NCI-H524 treated with DMSO at 0.1 percent for 48 hours (cell line): ENCODE results near the gene ADARB2.

Source experiments
- DNase-seq: peaks from one replicate; lab custom pipeline; 2025; lab: John Stamatoyannopoulos, UW

Gene ADARB2

DNA sequence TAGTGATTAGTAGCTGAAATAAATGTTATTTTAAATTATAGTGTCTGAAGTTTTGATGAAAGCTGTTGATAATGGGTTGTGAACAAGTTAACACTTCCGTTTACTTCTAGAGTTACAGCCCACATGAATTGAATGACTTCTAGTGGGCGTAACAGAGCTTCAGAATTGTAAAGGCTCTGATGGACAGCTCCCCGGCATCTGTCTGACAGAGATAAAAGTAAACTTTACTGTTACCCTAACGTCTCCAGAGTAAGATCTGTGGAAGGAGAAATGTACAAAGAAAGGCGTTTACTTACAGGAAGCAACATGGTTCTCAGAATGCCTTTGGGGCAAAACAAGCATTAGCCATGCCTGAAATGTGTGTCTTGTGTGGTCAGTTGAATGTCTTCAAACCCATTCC is 124.4 kb downstream of the ADARB2 start:
- DNase-seq, result no peak

DNA sequence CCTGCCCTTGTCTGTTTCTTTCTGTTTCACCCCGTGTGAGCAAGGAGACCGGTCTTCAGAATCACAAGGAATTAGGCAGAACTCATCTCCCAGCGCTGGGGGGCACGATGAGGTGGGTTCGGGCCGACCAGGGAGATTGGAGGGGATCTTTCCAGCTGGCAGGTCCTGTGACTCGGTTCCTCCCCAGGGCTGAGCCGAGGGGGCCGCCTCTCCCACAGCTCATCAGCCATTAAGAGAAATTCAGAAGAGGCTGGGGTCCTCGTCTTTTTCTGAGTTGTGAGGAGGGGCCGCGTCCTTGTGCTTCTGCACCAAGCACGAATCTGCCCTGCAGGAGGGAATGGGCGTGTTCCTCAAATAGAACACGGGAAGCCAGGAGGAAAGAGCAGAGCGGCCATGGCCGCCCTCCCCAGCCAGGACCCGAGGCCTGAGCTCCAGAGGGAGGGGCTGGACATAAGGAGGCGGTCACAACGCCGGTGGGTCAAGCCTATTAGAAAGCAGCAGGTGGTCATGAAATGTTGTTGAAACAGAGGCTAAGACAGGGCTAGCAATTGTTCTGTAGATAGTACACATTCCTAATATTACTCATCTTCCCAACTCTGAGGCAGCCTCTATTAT is 125.3 kb downstream of the ADARB2 start:
- DNase-seq, result no peak

- no peak for DNase-seq
Measured at GRCh38 chr10:1610986-1611770, 126.1 kb downstream of the ADARB2 start.

- DNase-seq, result no peak
Measured at GRCh38 chr10:1609648-1609970, 127.7 kb downstream of the ADARB2 start.

DNA sequence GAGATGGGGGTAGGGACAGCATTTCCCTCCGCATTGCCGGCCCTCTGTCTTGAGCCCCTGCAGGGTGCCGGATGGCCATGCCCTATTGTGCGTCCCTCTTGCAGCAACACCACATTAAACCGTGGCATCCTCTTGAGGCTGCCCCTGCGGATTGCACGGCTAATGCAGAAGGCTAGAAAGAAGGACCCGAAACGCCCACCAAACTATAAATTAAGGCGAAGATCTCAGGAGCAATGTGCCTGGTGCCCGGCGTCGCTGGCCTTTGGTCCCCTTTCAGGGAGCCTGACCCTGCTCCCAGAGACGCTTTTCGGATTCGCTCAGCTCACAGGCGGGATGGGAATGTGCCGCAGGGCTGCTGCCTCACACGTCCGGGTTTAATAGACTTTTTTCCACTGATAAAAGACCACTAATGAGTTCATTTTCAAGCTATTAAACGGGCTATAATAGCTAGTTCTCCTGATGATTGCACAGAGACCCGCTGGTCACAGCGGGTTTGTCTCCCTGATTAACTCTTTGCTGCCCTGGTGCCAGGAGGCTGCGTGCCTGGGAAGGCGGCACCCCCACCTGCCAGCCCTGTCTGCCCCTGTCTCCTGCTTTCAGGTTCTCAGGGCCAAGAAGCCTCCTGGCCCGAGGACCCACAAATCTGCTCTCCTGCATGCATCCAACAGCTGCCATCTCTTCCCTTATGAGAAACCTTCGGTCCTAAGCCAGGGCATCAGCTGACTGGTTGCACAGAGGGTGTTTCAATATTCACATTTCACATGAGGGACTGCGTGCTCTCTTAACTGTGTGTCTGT is 128.3 kb downstream of the ADARB2 start:
- DNase-seq, result no peak

DNA sequence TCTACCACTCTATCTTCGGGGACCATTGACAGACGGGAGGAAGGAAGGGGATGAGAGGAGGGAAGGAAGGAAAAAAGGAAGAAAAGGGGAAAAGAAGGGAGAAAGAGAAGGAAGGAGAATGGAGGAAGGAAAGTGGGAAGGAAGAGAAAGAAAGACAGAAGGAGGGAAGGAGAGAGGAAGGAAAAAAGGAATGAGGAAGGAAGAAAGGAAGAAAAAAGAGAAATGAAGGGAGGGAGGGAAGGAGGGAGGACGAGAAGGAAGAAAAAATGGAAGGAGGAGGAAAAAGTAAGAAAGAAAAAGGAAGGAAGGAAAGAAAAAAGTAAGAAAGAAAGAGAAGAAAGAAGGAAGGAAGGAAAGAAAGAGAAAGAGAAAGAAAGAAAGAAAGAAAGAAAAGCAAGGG is 128.9 kb downstream of the ADARB2 start:
- DNase-seq, result no peak

DNA sequence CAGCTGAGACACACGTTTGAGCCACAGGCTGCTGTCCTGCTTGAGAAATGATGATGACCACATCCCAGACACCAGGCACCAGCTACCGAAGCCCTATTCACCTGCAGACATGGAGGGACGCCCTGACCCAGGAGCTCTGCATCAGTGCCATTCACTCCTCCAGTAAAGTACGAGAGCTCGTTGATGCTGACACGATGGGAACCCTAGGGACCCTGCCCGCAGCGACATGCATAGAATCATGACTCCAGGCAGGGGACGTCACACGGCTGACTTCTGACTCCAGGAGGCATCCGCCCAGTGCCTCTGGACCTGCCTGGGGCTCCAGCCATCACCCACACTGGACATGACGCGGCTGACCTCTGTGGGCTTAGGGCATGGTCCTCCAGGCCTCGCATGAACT is 129.9 kb downstream of the ADARB2 start:
- no peak for DNase-seq

- DNase-seq, result no peak
Measured at GRCh38 chr10:1605999-1606940, 131.1 kb downstream of the ADARB2 start.

GRCh38 chr10:1605121-1605520 is 132.2 kb downstream of the ADARB2 start:
- no peak for DNase-seq

DNA sequence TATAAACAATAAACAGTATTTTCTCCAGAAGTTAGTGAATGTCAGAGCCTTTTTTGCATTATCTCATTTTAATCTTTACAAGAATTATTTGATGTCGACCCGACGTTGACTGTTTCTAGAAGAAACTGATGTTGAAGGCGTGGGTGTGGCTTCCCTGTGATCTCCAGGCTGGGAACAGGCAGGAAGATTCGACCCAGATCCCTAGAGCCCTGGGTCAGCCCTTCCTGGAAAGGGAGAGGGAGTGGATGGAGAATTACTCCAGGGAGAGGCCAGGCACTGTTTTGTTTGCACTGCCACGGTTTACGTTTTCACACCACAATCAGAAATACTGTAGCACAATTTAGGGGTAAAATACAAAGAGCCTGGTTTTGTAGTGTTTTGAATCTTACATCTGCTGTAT is 133.1 kb downstream of the ADARB2 start:
- no peak for DNase-seq

DNA sequence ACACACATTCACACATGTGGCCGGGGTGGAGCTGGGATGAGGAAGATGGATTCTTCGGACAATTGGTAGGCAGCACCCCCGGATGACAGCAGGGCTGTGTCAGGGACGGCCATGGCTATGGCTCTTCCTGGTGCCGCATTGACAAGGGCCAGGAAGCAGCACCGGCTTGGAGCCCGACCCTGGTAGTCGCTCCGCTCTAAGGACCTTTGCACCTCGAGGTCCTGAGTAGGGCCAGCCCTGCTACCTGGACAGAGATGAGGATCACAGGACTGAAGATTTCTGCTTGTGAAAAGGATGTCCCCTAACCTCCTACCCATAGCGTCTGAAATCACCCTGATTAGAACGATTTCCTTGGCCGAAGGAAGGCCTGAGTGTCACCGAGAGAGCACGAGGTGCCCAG is 134.1 kb downstream of the ADARB2 start:
- DNase-seq, result no peak

DNA sequence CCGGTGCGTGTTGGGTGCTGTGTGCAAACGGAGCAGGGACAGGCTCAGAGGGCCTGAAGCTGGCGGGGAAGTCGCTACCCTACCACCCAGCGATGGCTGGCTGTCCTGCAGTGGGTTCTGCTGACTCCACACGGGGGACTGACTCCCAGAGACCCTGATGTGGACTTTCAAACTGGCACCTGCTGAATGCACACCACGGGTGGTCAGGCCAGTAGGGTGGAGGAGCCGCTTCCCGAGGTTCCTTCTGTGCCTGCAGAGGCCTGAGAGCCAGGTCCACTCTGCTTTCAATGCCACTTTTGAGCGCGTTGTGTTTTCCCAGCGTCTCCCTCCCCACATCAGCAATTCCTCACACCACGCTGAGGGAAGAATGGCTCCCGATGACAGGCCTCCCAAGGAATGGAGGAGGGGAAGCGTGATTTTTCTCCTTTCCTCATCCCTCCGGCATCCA is 135.3 kb downstream of the ADARB2 start:
- DNase-seq, result no peak

GRCh38 chr10:1601406-1601805 is 135.9 kb downstream of the ADARB2 start:
- no peak for DNase-seq

GRCh38 chr10:1600861-1601260 is 136.5 kb downstream of the ADARB2 start:
- no peak for DNase-seq

- no peak for DNase-seq
Measured at GRCh38 chr10:1598393-1599153, 138.8 kb downstream of the ADARB2 start.

GRCh38 chr10:1597370-1598146 is 139.8 kb downstream of the ADARB2 start:
- no peak for DNase-seq

GRCh38 chr10:1596482-1597099 is 140.7 kb downstream of the ADARB2 start:
- no peak for DNase-seq

- DNase-seq, result no peak
Measured at GRCh38 chr10:1595726-1596125, 141.6 kb downstream of the ADARB2 start.

DNA sequence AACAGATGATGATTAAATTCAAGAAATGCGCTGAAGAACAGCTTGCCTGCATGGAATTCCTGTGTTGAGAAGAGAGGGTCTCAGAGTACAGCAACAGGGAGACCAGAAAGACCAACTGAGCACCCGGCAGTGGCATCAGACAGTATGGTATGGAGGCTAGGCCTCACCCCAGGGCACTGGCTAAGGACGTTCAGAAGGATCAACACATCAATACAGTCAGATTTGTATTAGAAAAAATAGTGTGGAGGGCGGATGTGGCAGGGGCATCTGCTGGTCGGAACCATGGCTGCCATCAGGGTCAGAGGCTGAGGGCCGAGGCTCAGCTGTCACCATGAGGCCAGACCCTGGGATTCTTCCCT is 142.1 kb downstream of the ADARB2 start:
- no peak for DNase-seq
